GM21423 (cell line): ENCODE measurements around the gene LMNA.
"Not testable (repeated sequence)": the region's sequence is repeated elsewhere in the genome, so short reads cannot be mapped to it uniquely, and the experiment has no call there.

Source experiments
- ATAC-seq: cut with Tn5 transposase; IDR thresholded peaks from one replicate; pipeline ENCODE4 v1.9.1; 2021; ENCODE audit warnings: mild to moderate bottlenecking, moderate library complexity; ENCODE audit not compliant: unreplicated experiment

Gene LMNA

GRCh38 chr1:156114101-156114918, at the start of gene LMNA:
Gene LMNA, plus strand, starts transcription at chr1:156114711. Its CDS starts 208 bp downstream, at chr1:156114919.
- peak; percentile 65 for ATAC-seq

DNA sequence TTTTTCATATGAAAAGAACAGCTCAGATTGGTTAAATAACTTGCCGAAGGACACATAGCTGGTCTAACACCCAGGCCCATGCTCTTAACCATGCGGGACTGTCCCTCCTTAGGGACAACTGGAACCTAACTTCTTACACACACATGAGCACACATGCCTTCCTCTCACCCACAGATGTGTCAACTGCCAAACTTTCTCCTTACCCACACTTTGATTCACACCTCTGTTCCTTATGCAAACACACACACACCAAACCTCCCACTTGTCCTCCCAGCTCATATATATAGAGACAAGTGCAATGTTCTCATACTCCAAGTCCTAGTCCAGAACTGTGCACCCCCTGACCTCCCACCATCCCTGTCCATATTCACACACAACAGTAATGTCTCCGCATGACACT, 49.3 kb upstream of the LMNA start:
- no peak for ATAC-seq

GRCh38 chr1:156065871-156066270, 48.6 kb upstream of the LMNA start:
- no peak for ATAC-seq

DNA sequence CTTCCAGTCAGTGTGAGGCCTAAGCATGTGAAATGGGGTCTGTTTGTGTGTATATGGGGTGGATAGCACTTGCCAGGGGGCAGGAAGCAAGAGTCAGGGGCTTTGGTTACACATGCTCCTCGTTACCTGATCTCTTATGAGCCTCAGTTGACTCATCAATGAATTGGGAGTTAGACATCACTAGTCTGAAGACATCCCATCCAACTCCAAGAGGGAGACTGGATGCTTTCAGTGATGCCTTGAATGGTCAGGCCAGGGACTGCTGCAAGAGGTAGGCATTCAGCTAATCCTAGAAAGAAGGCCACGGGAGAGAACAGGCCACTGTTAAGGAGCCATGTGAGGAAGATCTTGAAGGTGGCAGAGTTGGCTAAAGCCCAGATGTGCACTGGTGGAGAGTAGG, 47.2 kb upstream of the LMNA start:
- ATAC-seq, result no peak

GRCh38 chr1:156069490-156070455, 44.7 kb upstream of the LMNA start:
- ATAC-seq, result no peak

- ATAC-seq, result no peak
Observed at GRCh38 chr1:156070548-156070947, 44.0 kb upstream of the LMNA start.

GRCh38 chr1:156071332-156071816, 43.1 kb upstream of the LMNA start:
- ATAC-seq, result not testable (repeated sequence)

DNA sequence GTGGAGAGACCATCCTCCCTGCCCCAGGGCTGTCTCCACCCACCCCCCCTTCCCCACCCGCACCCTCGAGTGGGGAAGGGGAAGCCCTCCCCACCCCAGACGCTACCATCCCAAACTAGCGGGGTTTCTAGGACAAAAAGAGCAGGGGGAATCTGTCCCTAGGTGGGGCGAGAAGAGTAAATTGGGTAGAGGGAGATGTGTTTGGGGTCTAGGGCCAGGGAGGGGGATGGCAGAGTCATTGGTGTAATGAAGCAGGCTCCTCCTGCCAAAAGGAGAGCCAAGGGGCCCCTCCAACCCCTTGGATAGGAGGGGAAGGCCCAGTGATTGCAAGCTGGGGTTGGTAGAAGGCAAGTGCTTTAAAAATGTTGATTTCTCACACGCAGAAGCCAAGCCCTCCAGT, 42.3 kb upstream of the LMNA start:
- ATAC-seq, result no peak

- no peak for ATAC-seq
Observed at GRCh38 chr1:156073110-156073687, 41.3 kb upstream of the LMNA start.

DNA sequence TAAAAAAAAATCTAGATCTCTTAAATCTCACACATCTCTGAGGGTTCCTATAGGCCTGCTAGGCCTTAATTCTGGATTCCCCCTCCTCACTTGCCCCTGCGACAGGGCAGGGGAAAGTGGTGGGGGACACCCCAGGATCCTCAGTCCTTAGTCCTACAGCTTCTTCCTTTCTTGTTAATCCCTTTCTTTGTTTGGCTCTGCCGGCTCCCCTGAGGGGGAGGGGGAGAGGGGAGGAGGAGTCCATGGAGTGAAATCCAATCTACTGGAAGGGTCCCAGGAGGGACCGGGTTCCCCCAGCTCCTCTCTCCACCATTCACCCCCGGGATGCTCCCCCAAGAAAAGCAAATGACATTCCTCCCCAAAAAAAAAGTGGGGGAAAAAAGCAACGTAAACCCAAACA, 40.8 kb upstream of the LMNA start:
- no peak for ATAC-seq

- no peak for ATAC-seq
Observed at GRCh38 chr1:156074661-156075060, 39.9 kb upstream of the LMNA start.

DNA sequence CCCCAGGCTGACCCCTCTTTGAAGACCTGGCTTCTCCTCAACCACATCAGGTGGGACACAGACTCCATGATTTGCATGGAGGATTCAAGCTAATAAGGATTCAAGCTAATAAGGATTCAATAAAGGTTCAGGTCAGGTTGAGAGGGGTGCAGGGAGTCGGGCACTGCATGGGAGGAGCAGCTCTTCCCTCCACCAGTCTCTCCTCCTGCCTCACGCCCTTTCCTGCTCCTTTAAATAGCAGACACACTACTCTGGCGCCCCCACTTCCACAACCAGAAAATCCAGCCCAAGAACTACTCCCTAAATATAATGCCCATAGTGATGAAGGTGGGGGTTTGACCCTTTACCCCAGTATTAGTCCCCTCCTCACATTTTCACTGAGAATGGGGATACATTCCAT, 39.3 kb upstream of the LMNA start:
- ATAC-seq, result no peak

DNA sequence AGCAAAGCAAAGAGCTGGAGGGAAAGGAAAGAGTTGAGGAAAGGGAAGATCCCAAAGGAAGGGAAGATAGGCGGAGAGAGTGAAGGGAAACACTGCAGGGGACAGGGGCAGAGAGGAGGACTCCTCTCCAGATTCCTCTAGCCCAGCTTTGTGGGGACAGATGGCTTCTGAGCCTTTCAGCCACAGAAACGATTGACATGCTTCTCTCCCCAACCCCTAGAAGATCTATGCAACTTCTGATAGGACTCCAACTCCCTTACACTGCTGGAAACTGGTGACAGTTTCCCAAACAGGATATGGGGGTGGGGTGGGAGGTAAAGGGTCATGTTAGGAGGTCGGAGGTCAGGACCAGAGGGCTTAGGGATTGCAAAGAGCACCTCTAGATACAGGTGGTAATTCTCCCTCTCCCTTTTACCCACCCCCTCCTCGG, 38.7 kb upstream of the LMNA start:
- ATAC-seq, result no peak

DNA sequence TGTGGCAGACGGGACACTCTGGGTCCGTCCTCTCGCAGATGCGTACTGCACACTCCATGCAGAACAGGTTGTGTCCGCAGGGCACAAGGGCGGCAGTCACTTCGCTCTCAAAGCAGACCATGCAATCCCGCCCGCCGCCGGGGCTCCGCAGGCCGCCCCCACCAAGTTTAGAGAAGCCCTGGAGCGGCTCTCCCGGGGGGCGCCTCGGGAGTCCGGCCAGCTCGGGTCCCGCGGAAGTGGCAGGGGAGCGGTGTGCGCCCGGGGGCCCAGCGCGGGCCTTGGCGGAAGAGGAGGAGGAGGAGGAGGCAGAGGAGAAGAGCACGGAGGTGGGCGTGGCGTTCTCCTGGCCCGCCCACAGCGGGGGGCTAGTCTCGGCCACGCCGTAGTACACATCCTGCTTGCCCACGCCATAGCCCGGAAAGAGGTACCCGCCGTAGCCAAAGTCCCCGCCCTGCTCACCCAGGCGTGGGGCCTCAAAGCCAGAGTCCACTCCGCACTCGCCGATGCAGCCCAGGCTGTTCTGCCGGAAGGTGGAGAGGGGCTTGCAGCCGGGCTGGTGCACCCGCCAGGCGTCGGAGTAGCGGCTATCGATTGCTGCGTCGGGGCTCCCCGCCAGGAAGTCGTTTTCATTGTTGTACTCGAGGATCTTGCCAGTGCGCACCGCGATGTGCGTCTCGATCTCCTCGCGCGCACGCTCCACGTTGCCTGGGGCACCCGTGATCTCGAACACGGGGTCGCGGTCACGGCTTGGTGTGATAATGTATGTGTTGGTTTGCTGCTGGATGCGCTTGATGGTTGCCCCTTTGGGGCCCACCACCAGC, 37.7 kb upstream of the LMNA start:
- ATAC-seq, result no peak

DNA sequence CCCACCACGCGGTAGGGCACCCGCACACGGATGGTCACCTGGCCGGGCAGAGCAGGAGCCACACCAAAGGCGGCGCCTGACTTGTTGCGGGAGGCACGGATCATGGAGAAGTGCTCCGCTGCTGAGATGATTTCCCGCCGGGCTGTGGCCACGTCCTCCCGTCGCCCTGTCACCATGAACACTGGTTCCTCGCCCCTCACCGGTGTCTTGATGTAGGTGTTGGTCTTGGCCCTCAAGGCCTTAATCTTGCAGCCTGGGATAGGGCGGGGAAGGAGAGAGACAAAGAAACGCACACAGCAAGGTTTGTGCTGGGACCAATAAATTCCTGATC, 37.1 kb upstream of the LMNA start:
- no peak for ATAC-seq

DNA sequence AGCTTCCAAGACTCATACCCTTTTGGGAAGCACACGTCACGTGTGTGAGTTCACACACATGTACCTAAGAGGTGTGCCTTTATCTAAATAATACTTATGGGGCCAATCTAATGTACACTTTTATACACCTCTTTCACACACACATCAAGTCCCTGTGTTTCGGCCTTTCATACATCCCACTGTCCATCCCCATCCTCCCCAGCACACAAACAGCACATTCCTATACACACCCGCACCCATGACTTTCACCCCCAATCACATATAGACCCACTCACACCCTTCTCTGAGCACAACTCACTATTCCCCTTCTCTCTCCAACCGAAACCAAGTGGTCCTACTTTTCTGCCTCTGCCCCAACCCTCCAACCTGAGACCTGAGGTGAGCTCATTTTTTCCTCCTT, 35.8 kb upstream of the LMNA start:
- ATAC-seq, result no peak

- ATAC-seq, result no peak
Observed at GRCh38 chr1:156079762-156080161, 34.7 kb upstream of the LMNA start.

DNA sequence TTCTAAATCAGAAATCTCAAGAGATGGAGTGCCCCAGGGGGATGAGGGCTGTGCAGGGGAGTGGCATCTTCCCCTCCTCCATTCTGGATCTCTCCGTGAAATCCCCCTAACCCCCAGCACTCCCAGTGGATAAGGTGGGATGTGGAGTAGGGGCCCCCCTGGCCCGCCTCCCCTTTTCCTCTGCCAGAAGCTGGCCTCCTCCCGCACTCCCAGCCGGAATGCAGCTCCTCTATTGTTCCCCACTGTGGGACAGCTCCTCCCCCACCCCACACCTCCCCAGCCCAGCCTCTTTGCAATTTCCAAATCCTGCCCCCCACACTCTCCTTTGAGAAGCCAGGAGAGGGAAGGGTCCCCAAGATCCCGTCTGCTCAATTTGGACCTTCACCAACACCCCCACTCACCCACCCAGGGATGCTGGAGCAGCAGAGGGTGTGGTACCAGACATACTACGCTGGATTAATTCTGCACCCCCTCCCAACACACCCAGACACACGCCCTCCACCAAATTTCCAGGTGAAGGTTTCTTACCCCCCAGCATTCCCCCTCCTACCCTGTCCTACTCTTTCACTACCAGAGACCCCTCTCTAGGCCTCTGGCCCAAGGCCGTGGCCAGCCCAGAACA, 34.2 kb upstream of the LMNA start:
- no peak for ATAC-seq

GRCh38 chr1:156080863-156081179, 33.7 kb upstream of the LMNA start:
- no peak for ATAC-seq

DNA sequence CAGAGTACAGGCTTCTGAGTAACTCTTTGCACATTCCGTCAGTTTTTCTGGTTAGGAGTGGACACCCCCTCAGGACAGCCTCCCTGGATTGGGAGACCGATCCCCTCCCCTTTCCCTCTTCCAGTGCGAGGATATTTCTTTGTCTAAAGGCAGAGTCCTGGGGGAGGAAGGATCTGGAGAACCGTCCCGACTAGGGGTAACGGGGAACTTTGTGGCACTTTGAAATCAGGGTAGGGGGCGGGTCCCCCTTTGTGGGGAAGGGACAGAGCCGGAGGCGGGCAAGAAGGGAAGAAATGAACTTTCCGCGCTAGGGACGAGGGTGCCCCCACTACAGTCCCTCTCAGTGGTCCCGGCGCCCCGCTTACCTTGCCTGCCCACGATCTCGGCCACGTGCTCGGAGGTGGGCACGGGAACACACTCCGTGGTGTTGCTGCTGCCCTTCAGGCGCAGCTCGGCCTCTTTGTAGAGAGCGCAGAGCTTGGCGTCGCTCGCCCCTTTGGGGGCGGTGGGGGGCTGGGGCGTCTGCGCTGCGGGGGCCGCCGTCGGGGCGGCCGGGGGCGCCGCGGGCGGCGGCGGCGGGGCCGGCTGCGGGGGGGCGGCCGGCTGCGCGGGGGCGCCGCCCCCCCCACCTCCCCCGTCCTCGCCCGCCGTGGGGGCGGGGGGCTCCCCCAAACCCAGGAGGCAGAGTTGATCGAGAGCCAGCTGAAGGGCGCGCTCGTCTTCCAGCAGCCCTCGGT, 33.2 kb upstream of the LMNA start:
- ATAC-seq, result no peak
